ENCODE data around the gene ZNF778. TPM values are rescaled to one million over a fixed set of nuclear protein-coding genes. Genes with fewer than 3 reads are reported as not detected.

ZNF778 gene
- total and polyA plus RNA-seq, 10 of the 15 experiments (the other 5 are each of a cell fraction or from before 2014, with no cell fraction given): 0.20 to 9.7 (median 4.1) TPM

GRCh38 chr16:89183975-89184676 is 33.4 kb upstream of the ZNF778 start:
- no peak overlapping the region for H3K27ac ChIP-seq (ENCODE audit: control insufficient read depth, insufficient read depth)
- no TSS peak for BruUV-seq (replicated peaks)
- no peak overlapping the region for H3K9ac ChIP-seq (ENCODE audit: control insufficient read depth, insufficient read depth, low read length)
- whole genome bisulfite sequencing (ENCODE audit: insufficient coverage, insufficient replicate concordance, low lambda C conversion rate, missing lambda C conversion rate): 63% methylated on average over 25 of the region's 26 CpGs
- FAIRE-seq (no peak), ATAC-seq (no peak), DNase-seq (ENCODE audit: low read depth, low spot score) (no peak)
- no peak overlapping the region for H3K4me3 ChIP-seq
- RAD21 ChIA-PET (ENCODE audit: unreplicated experiment): no interaction called here
- H3K79me2 ChIP-seq (ENCODE audit: control insufficient read depth, insufficient read depth, low read length): no peaks in the 10 kb centered on the region
- in situ Hi-C loops (cut with MboI) (no loop called here), intact Hi-C loops (cut with micrococcal nuclease; ENCODE audit: unreplicated experiment) (no loop called here)
- H4K20me1 ChIP-seq (ENCODE audit: control insufficient read depth, insufficient read depth): no peaks in the 10 kb centered on the region
- H3K27me3 ChIP-seq (replicated peaks in 1 of 2; ENCODE audit: control insufficient read depth in 2 of 2, insufficient read depth in 2 of 2, low read length in 1 of 2): no peaks in the 10 kb centered on the region
- CTCF ChIA-PET: no interaction called here
- no peak overlapping the region for H2AFZ ChIP-seq (ENCODE audit: control insufficient read depth, low read depth, low read length)
- H3K36me3 ChIP-seq (ENCODE audit: control insufficient read depth in 2 of 2, insufficient read depth in 2 of 2, low read length in 1 of 2): no peaks in the 10 kb centered on the region
- POLR2A ChIA-PET: no interaction called here
- SMC1A ChIA-PET (ENCODE audit: uncharacterized antibody, unreplicated experiment): no interaction called here
- H3K4me1 ChIP-seq (ENCODE audit: control insufficient read depth, insufficient read depth, low read length): no peaks in the 10 kb centered on the region
- H3K4me2 ChIP-seq (ENCODE audit: control insufficient read depth, insufficient read depth): no peak overlapping the region
- H3K9me3 ChIP-seq (replicated peaks; ENCODE audit: control insufficient read depth, insufficient read depth, low read length): no peaks in the 10 kb centered on the region
- TF ChIP-seq E2F8 (IDR thresholded peaks at IDR 0.05; ENCODE audit: low read depth, partially characterized antibody) (no peak), HCFC1 (IDR thresholded peaks at IDR 0.05; ENCODE audit: low read length) (no peak), SP1 (IDR thresholded peaks at IDR 0.05; ENCODE audit: low read depth, low read length) (no peak), RBBP5 (conservative IDR thresholded peaks at IDR 0.05) (no peak), NRF1 (conservative IDR thresholded peaks at IDR 0.05; ENCODE audit: low read depth, low read length) (no peak), RFX5 (IDR thresholded peaks at IDR 0.05; ENCODE audit: low read depth, low read length) (no peak), POLR2AphosphoS5 (IDR thresholded peaks at IDR 0.05; ENCODE audit: low read length) (no peak), NFXL1 (IDR thresholded peaks at IDR 0.05; ENCODE audit: borderline replicate concordance) (no peak), PAX8 (IDR thresholded peaks at IDR 0.05) (no peak), CHD2 (IDR thresholded peaks at IDR 0.05; ENCODE audit: borderline replicate concordance, low read depth, low read length) (no peak), CREB1 (IDR thresholded peaks at IDR 0.05; ENCODE audit: low read depth) (no peak), CREM (IDR thresholded peaks at IDR 0.05; ENCODE audit: low read depth) (no peak), WRNIP1 (IDR thresholded peaks at IDR 0.05; ENCODE audit: borderline replicate concordance, low read depth, low read length) (no peak), JUNB (IDR thresholded peaks at IDR 0.05) (no peak)
- TF ChIP-seq, protein P1, sequence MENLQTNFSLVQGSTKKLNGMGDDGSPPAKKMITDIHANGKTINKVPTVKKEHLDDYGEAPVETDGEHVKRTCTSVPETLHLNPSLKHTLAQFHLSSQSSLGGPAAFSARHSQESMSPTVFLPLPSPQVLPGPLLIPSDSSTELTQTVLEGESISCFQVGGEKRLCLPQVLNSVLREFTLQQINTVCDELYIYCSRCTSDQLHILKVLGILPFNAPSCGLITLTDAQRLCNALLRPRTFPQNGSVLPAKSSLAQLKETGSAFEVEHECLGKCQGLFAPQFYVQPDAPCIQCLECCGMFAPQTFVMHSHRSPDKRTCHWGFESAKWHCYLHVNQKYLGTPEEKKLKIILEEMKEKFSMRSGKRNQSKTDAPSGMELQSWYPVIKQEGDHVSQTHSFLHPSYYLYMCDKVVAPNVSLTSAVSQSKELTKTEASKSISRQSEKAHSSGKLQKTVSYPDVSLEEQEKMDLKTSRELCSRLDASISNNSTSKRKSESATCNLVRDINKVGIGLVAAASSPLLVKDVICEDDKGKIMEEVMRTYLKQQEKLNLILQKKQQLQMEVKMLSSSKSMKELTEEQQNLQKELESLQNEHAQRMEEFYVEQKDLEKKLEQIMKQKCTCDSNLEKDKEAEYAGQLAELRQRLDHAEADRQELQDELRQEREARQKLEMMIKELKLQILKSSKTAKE (IDR thresholded peaks at IDR 0.05; ENCODE audit: low read depth, poor library complexity, severe bottlenecking): no peak
- TF ChIP-seq, protein P2, sequence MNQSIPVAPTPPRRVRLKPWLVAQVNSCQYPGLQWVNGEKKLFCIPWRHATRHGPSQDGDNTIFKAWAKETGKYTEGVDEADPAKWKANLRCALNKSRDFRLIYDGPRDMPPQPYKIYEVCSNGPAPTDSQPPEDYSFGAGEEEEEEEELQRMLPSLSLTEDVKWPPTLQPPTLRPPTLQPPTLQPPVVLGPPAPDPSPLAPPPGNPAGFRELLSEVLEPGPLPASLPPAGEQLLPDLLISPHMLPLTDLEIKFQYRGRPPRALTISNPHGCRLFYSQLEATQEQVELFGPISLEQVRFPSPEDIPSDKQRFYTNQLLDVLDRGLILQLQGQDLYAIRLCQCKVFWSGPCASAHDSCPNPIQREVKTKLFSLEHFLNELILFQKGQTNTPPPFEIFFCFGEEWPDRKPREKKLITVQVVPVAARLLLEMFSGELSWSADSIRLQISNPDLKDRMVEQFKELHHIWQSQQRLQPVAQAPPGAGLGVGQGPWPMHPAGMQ (IDR thresholded peaks at IDR 0.05; ENCODE audit: borderline replicate concordance): no peak

All from GM12878 (cell line).